GM23338 (cell line): Measurements from ENCODE around the gene CNTNAP4. TPM values are rescaled to one million over a fixed set of nuclear protein-coding genes. Genes with fewer than 3 reads are reported as not detected.

Source experiments
- ATAC-seq: fragments of 200-7000 bp; cut with Tn5 transposase; 3 replicates; pipeline ENCODE4 v1.9.1; 2020
- DNase-seq: peaks from one replicate; pipeline ENCODE4 v3.0.0-alpha.2; 2015; ENCODE audit warnings: low spot score
- H2AFZ ChIP-seq: fragments of 200-600 bp; sonication (generic); 2 replicates; pipeline ENCODE4 v1.8.0; 2016; ENCODE audit warnings: antibody characterized with exemption, mild to moderate bottlenecking, moderate library complexity
- H3F3A ChIP-seq: fragments of 200-600 bp; sonication (generic); replicated peaks from 2 replicates; pipeline ENCODE4 v1.8.0; 2017; ENCODE audit warnings: antibody characterized with exemption, mixed run types, low read depth
- H3K27ac ChIP-seq: fragments of 200-600 bp; sonication (generic); 2 replicates; pipeline ENCODE4 v1.6.1; 2016; ENCODE audit warnings: low read depth
- H3K27me3 ChIP-seq: fragments of 200-600 bp; sonication (generic); 2 replicates; pipeline ENCODE4 v1.8.0; 2016; ENCODE audit warnings: mild to moderate bottlenecking, mixed run types, moderate library complexity; ENCODE audit not compliant: insufficient read depth
- H3K36me3 ChIP-seq: fragments of 200-600 bp; sonication (generic); 2 replicates; pipeline ENCODE4 v1.8.0; 2016; ENCODE audit warnings: mild to moderate bottlenecking; ENCODE audit not compliant: insufficient read depth
- H3K4me1 ChIP-seq: fragments of 200-600 bp; sonication (generic); 2 replicates; pipeline ENCODE4 v1.8.0; 2016; ENCODE audit warnings: mild to moderate bottlenecking, moderate library complexity; ENCODE audit not compliant: insufficient read depth
- H3K4me2 ChIP-seq: fragments of 200-600 bp; sonication (generic); 2 replicates; pipeline ENCODE4 v1.7.1; 2017; ENCODE audit warnings: mixed run types
- H3K4me3 ChIP-seq: fragments of 200-600 bp; sonication (generic); 2 replicates; pipeline ENCODE4 v1.6.1; 2016; ENCODE audit warnings: mixed run types
- H3K79me2 ChIP-seq: fragments of 200-600 bp; sonication (generic); replicated peaks from 2 replicates; pipeline ENCODE4 v1.8.0; 2017; ENCODE audit warnings: mild to moderate bottlenecking; ENCODE audit not compliant: insufficient read depth
- H3K9me2 ChIP-seq: fragments of 200-600 bp; sonication (generic); 2 replicates; pipeline ENCODE4 v1.8.0; 2017; ENCODE audit not compliant: insufficient read depth
- H4K20me1 ChIP-seq: fragments of 200-600 bp; sonication (generic); replicated peaks from 2 replicates; pipeline ENCODE4 v1.8.0; 2017; ENCODE audit warnings: mild to moderate bottlenecking; ENCODE audit not compliant: insufficient read depth
- H3K27ac Mint-ChIP-seq: 2 replicates; pipeline ENCODE4 v1.8.0; 2020; ENCODE audit warnings: inconsistent platforms, mild to moderate bottlenecking, moderate library complexity, mixed read lengths
- H3K27me3 Mint-ChIP-seq: 3 replicates; pipeline ENCODE4 v1.8.0; 2022; ENCODE audit warnings: low read depth, mild to moderate bottlenecking, moderate library complexity, mixed read lengths, inconsistent platforms; ENCODE audit not compliant: insufficient read depth, poor library complexity
- H3K36me3 Mint-ChIP-seq: 3 replicates; pipeline ENCODE4 v1.8.0; 2021; ENCODE audit warnings: low read depth, mild to moderate bottlenecking, inconsistent platforms, moderate library complexity, mixed read lengths
- H3K4me1 Mint-ChIP-seq: 3 replicates; pipeline ENCODE4 v1.8.0; 2020; ENCODE audit warnings: mild to moderate bottlenecking, inconsistent platforms, mixed read lengths
- H3K4me3 Mint-ChIP-seq: 3 replicates; pipeline ENCODE4 v1.8.0; 2021; ENCODE audit warnings: moderate library complexity, mild to moderate bottlenecking, inconsistent platforms, mixed read lengths
- H3K9me3 Mint-ChIP-seq: 3 replicates; pipeline ENCODE4 v1.8.0; 2020; ENCODE audit warnings: moderate library complexity, mild to moderate bottlenecking, inconsistent platforms, mixed read lengths
- CREB1 ChIP-seq: fragments of 250-450 bp; sonication (Bioruptor Pico); IDR thresholded peaks from 2 replicates; pipeline ENCODE4 v1.5.0; 2020; ENCODE audit warnings: low read depth, mild to moderate bottlenecking, moderate library complexity
- ETS1 ChIP-seq: IDR thresholded peaks from 2 replicates; pipeline ENCODE4 v1.6.1; 2016; ENCODE audit warnings: antibody characterized with exemption
- EZH2 ChIP-seq: fragments of 200-600 bp; sonication (generic); IDR thresholded peaks from one replicate; pipeline ENCODE4 v1.8.0; 2017; ENCODE audit warnings: antibody characterized with exemption, mild to moderate bottlenecking, low read depth; ENCODE audit not compliant: unreplicated experiment
- EZH2phosphoT487 ChIP-seq: fragments of 200-600 bp; sonication (generic); IDR thresholded peaks from one replicate; pipeline ENCODE4 v1.8.1; 2018; ENCODE audit warnings: antibody characterized with exemption; ENCODE audit not compliant: unreplicated experiment
- JUNB ChIP-seq: IDR thresholded peaks from one replicate; pipeline ENCODE4 v1.6.1; 2016; ENCODE audit warnings: antibody characterized with exemption; ENCODE audit not compliant: unreplicated experiment
- NANOG ChIP-seq: IDR thresholded peaks from 2 replicates; pipeline ENCODE4 v1.6.1; 2016; ENCODE audit warnings: antibody characterized with exemption, borderline replicate concordance
- POLR2AphosphoS5 ChIP-seq: IDR thresholded peaks from 2 replicates; pipeline ENCODE4 v1.6.1; 2016; ENCODE audit warnings: antibody characterized with exemption, low read depth
- STAT1 ChIP-seq: IDR thresholded peaks from one replicate; pipeline ENCODE4 v1.6.1; 2016; ENCODE audit warnings: antibody characterized with exemption; ENCODE audit not compliant: unreplicated experiment
- ZNF114 ChIP-seq: fragments of 250-450 bp; sonication (Bioruptor Pico); IDR thresholded peaks from 2 replicates; pipeline ENCODE4 v1.5.0; 2020; ENCODE audit warnings: mild to moderate bottlenecking, moderate library complexity
- polyA plus RNA-seq: library from polyadenylated mRNA; unstranded; fragments of >200 nt; fragmentation: Nextera tagmentation; extraction: Ambion mirVana; gene quantifications from 2 replicates; pipeline ENCODE4 v1.2.1, GENCODE V29; 2016
- total RNA-seq: library from RNA; depleted of rRNA; stranded (reverse); fragments of >200 nt; shearing (Covaris generic); gene quantifications from 2 replicates; pipeline ENCODE4 v1.2.3, GENCODE V29; 2014
- TF ChIP-seq, protein P1 (sequence below), 2 experiments: fragments of 200-600 bp in 1 of 2; sonication (generic) in 1 of 2; conservative IDR thresholded peaks; 2 replicates each; pipeline versions ENCODE4 v1.5.1 to v1.6.1; 2016 to 2017; ENCODE audit warnings: antibody characterized with exemption in 2 of 2, low read depth in 2 of 2, mild to moderate bottlenecking in 2 of 2, moderate library complexity in 1 of 2

The CNTNAP4 gene
- total and polyA plus RNA-seq, 2 experiments from 2014 or later: not detected

GRCh38 chr16:76241755-76242154 is 35.4 kb upstream of the CNTNAP4 start:
- ATAC-seq: no peak

GRCh38 chr16:76243620-76244019 is 33.6 kb upstream of the CNTNAP4 start:
- Mint-ChIP-seq H3K27me3 (peaks cover 2% of the 10 kb centered on the region), H3K4me3 (no peak overlapping the region), H3K27ac (no peak overlapping the region), H3K36me3 (peaks cover 4% of the 10 kb centered on the region; the same call in 1 of the 3 replicates), H3K4me1 (no peaks in the 10 kb centered on the region), H3K9me3 (peaks cover 66% of the 10 kb centered on the region)
- H3K4me1 ChIP-seq: no peaks in the 10 kb centered on the region
- no peak for ATAC-seq
- H3K27me3 ChIP-seq: no peaks in the 10 kb centered on the region
- H3K36me3 ChIP-seq: no peaks in the 10 kb centered on the region
- H3K4me3 ChIP-seq: no peak overlapping the region
- H3K27ac ChIP-seq: no peak overlapping the region
- H2AFZ ChIP-seq: no peak overlapping the region
- no peaks in the 10 kb centered on the region for H4K20me1 ChIP-seq
- H3K4me2 ChIP-seq: no peak overlapping the region
- H3F3A ChIP-seq: no peaks in the 10 kb centered on the region
- DNase-seq: no peak
- H3K79me2 ChIP-seq: no peaks in the 10 kb centered on the region
- no peaks in the 10 kb centered on the region for H3K9me2 ChIP-seq
- TF ChIP-seq POLR2AphosphoS5 (no peak), ZNF114 (no peak), JUNB (no peak), NANOG (no peak), ETS1 (no peak), STAT1 (no peak), EZH2phosphoT487 (no peak), EZH2 (no peak), CREB1 (CRISPR knock-in tag) (no peak)
- TF ChIP-seq, protein P1, sequence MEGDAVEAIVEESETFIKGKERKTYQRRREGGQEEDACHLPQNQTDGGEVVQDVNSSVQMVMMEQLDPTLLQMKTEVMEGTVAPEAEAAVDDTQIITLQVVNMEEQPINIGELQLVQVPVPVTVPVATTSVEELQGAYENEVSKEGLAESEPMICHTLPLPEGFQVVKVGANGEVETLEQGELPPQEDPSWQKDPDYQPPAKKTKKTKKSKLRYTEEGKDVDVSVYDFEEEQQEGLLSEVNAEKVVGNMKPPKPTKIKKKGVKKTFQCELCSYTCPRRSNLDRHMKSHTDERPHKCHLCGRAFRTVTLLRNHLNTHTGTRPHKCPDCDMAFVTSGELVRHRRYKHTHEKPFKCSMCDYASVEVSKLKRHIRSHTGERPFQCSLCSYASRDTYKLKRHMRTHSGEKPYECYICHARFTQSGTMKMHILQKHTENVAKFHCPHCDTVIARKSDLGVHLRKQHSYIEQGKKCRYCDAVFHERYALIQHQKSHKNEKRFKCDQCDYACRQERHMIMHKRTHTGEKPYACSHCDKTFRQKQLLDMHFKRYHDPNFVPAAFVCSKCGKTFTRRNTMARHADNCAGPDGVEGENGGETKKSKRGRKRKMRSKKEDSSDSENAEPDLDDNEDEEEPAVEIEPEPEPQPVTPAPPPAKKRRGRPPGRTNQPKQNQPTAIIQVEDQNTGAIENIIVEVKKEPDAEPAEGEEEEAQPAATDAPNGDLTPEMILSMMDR (conservative IDR thresholded peaks at IDR 0.05; ENCODE audit: low read depth in 2 of 2): no peak

More at GRCh38 chr16:76241755-76242154, 35.4 kb upstream of the CNTNAP4 start:
- Histone ChIP-seq H4K20me1 (no peaks in the 10 kb centered on the region), H3K79me2 (no peaks in the 10 kb centered on the region), H3K9me2 (no peaks in the 10 kb centered on the region), H3K4me2 (no peak overlapping the region), H2AFZ (no peak overlapping the region), H3K36me3 (no peaks in the 10 kb centered on the region), H3K4me3 (no peak overlapping the region), H3K27ac (no peak overlapping the region), H3F3A (no peaks in the 10 kb centered on the region), H3K27me3 (no peaks in the 10 kb centered on the region), H3K4me1 (no peaks in the 10 kb centered on the region)
- TF ChIP-seq CREB1 (CRISPR knock-in tag): no peak
- TF ChIP-seq, protein P1 (conservative IDR thresholded peaks at IDR 0.05; ENCODE audit: low read depth in 2 of 2): 0 out of 4 replicates have a peak, but pooled peaks of 1 of the 2 experiments have one; percentile 13
- peaks cover 2% of the 10 kb centered on the region for H3K27me3 Mint-ChIP-seq
- H3K27ac Mint-ChIP-seq: no peak overlapping the region
- no peaks in the 10 kb centered on the region for H3K4me1 Mint-ChIP-seq
- no peak overlapping the region for H3K4me3 Mint-ChIP-seq
- H3K36me3 Mint-ChIP-seq: peaks cover 4% of the 10 kb centered on the region; the same call in 1 of the 3 replicates
- H3K9me3 Mint-ChIP-seq: peaks cover 59% of the 10 kb centered on the region
- DNase-seq: no peak
